Choroid plexus epithelial cell (primary cell): ENCODE results near the gene FGF18.
"Not testable (repeated sequence)": the region's sequence is repeated elsewhere in the genome, so short reads cannot be mapped to it uniquely, and the experiment has no call there.

Source experiments
- DNase-seq: peaks from one replicate; pipeline ENCODE4 v3.0.0-alpha.2; 2010; ENCODE audit warnings: low read depth
- H3K4me3 ChIP-seq: 2 replicates; pipeline ENCODE4 v1.5.1; 2011; ENCODE audit warnings: low read depth, mild to moderate bottlenecking, control low read depth, low read length, moderate library complexity
- TF ChIP-seq, protein P1 (sequence below): conservative IDR thresholded peaks from 2 replicates; pipeline ENCODE4 v1.5.1; 2011; ENCODE audit warnings: low read depth, mild to moderate bottlenecking, control low read depth, inconsistent platforms, low read length, moderate library complexity

The FGF18 gene, protein sequence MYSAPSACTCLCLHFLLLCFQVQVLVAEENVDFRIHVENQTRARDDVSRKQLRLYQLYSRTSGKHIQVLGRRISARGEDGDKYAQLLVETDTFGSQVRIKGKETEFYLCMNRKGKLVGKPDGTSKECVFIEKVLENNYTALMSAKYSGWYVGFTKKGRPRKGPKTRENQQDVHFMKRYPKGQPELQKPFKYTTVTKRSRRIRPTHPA

DNA sequence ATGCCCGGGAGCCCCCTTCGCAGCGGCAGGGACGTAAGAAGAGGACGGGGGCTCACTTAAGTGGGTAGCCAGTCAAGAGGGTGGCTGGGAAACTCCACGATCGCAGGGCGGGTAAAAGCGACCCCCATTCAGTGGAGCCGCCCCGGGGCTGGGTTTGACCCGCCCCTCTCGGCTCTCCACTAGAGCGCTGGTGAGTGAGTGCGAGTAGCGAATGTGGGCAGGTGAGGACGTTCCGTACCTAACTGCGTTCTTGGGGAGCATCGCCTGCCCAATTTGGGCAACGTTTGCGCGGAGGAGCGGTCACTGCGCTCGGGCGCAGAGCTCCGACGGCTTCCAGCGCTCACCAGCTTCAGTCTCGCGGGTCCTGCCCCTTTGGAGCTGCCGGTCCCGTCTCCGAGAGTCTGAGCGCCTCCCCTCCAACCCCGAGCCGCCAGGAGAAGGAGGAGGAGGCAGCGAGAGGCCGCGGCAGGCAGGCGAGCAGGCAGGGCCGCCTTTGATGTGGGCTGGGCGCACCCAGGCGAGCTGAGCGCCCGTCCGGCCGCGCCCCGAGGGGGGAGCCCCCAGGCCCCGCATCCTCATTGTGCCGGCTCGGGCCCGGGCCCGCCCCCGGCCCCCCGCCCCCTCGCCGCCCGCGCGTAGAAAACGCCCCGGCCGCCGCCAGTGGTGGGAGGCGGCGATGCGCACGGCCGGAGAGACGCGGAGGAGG is at the start of gene FGF18:
FGF18 (plus strand) TSS at position 666 of the 706 bp plus-strand sequence. CDS start 553 bp downstream, outside the sequence.
- TF ChIP-seq, protein P1, sequence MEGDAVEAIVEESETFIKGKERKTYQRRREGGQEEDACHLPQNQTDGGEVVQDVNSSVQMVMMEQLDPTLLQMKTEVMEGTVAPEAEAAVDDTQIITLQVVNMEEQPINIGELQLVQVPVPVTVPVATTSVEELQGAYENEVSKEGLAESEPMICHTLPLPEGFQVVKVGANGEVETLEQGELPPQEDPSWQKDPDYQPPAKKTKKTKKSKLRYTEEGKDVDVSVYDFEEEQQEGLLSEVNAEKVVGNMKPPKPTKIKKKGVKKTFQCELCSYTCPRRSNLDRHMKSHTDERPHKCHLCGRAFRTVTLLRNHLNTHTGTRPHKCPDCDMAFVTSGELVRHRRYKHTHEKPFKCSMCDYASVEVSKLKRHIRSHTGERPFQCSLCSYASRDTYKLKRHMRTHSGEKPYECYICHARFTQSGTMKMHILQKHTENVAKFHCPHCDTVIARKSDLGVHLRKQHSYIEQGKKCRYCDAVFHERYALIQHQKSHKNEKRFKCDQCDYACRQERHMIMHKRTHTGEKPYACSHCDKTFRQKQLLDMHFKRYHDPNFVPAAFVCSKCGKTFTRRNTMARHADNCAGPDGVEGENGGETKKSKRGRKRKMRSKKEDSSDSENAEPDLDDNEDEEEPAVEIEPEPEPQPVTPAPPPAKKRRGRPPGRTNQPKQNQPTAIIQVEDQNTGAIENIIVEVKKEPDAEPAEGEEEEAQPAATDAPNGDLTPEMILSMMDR: no peak
- peak; percentile 81 for DNase-seq
- peak within 1 kb of the TSS; percentile 51 for H3K4me3 ChIP-seq

DNA sequence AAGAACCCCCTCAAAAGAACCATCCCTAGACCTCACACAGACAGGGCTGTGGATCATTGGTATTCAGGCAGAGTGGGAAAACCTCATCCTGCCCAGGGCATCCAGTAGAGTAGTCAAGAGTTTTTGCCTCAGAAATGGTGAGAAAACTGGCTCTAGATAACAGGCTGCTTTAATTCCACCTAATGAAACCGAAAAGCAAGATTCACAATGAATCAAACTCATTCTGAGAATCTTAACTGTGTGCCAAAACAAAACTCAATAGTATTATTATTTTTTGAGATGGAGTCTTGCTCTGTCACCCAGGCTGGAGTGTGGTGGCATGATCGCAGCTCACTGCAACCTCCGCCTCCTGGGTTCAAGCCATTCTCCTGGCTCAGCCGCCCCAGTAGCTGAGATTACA is 49.5 kb upstream of the FGF18 start:
- TF ChIP-seq, protein P1: no peak
- H3K4me3 ChIP-seq: no peak overlapping the region
- DNase-seq: no peak

DNA sequence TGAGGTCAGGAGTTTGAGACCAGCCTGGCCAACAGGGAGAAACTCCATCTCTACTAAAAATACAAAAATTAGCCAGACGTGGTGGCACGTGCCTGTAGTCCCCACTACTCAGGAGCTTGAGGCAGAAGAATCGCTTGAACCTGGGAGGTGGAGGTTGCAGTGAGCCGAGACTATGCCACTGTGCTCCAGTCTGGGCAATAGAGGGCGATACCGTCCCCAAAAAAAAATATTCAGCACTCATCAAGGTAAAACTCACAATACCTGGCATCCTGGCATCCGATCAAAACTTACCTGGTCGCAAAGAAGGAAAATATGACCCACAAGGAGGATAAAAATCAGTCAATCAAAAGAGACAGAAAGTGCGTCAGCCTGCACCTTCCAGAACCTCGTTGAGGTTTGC is 48.6 kb upstream of the FGF18 start:
- not testable (repeated sequence) for H3K4me3 ChIP-seq, DNase-seq
- TF ChIP-seq, protein P1: peak; percentile 19

DNA sequence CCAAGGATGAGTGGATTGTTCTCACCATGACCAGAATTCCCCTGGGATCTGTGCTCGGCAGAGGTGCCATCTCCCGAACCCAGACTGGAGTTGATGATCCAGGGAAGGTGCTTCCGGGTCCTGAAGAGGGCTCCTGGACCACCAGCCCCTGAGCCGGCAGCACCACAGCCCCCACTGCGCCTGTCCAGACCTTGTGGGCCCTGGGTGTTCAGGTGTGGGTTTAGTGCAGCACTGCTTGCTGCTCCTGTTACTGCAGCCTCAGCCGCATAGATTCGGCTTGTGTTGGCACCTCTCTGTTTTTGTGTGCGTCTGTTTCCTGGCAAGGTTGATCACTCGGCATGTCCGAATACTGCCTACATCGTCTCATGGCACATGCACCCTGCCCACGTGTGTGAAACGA is 48.1 kb upstream of the FGF18 start:
- no peak overlapping the region for H3K4me3 ChIP-seq
- TF ChIP-seq, protein P1: no peak
- DNase-seq: no peak

DNA sequence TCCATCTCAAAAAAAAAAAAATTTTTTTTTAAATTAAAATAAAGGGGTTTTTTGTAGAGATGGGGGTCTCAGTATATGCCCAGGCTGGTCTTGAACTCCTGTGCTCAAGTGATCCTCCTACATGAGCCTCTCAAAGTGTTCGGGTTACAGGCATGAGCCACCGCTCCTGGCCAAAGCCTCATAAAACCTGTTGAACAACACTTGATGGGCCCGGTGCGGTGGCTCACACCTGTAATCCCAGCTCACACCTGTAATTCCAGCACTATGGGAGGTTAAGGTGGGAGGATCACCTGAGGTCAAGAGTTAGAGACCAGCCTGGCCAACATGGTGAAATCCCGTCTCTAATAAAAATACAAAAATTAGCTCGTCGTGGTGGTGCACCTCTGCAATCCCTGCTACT is 39.5 kb upstream of the FGF18 start:
- no peak overlapping the region for H3K4me3 ChIP-seq
- TF ChIP-seq, protein P1: no peak
- no peak for DNase-seq

DNA sequence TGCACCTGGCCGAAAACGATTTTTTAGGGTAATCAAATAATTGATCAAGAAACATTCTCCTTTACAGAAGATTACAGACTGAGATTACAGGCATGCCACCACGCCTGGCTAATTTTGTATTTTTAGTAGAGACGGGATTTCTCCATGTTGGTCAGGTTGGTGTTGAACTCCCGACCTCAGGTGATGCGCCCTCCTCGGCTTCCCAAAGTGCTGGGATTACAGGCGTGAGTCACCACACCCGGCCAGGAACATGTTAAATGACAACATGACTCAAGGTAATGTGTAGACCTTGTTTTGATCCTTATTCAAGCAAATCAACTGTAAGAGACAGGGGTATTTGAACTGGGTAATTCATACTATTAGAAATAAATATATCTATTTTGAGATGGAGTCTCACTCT is 35.0 kb upstream of the FGF18 start:
- H3K4me3 ChIP-seq, DNase-seq: not testable (repeated sequence)

DNA sequence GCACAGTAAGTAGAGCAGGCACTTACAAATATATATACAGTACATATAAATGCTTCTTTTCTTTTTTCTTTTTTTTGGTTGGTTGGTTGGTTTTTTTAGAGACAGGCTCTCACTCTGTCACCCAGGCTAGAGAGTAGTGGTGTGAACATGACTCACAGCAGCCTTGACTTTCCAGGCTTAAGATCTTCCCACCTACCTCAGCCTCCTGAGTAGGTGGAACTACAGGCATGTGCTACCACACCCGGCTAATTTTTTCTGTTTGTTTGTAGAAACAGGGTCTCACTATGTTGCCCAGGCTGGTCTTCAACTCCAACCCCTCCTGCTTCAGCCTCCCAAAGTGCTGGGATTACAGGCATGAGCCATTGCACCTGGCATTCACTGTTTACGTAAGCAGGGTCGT is 34.4 kb upstream of the FGF18 start:
- not testable (repeated sequence) for H3K4me3 ChIP-seq
- peak; percentile 36 for DNase-seq

DNA sequence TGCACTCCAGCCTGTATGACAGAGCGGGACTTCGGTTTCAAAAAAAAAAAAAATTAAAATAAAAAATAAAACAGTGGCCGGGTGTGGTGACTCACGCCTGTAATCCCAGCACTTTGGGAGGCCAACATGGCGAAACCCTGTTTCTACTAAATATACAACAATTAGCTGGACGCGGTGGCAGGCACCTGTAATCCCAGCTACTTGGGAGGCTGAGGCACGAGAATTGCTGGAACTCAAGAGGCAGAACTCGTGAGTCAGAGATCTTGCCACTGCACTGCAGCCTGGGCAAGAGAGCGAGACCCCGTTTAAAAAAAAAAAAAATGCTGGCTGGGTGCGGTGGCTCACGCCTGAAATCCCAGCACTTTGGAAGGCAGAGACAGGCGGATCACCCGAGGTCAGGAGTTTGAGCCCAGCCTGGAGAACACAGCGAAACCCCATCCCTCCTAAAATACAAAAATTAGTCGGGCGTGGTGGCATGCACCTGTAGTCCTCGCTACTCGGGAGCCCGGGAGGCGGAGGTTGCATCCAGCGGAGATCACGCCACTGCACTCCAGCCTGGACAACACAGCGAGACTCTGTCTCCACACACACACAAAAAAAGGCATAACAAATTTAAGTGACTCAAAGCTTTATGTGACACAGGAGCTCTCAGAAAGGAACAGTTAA is 33.3 kb upstream of the FGF18 start:
- TF ChIP-seq, protein P1: no peak
- DNase-seq: no peak
- no peak overlapping the region for H3K4me3 ChIP-seq
